ENCODE measurements around the gene YAF2. TPM values are rescaled to one million over a fixed set of nuclear protein-coding genes. Genes with fewer than 3 reads are reported as not detected.
"Not testable (repeated sequence)": the region's sequence is repeated elsewhere in the genome, so short reads cannot be mapped to it uniquely, and the experiment has no call there.

The YAF2 gene
- total RNA-seq, 1 donor from 2014 or later, result 35.4 TPM

GRCh38 chr12:42237052-42237852 is 796 bp downstream of the YAF2 start:
- H3K27ac Mint-ChIP-seq (ENCODE audit: unreplicated experiment), result peak overlapping the region; percentile 91
- H3K4me3 Mint-ChIP-seq (ENCODE audit: unreplicated experiment), result peak overlapping the region; percentile 94
- peaks cover 34% of the 10 kb centered on the region for H3K4me1 Mint-ChIP-seq (ENCODE audit: low read depth)
- DNase-seq (ENCODE audit: low spot score), result peak; percentile 94
- no peaks in the 10 kb centered on the region for H3K27me3 Mint-ChIP-seq (ENCODE audit: low read depth)
- H3K36me3 Mint-ChIP-seq (ENCODE audit: low read depth), result peaks cover 1% of the 10 kb centered on the region
- peak; percentile 76 for TF ChIP-seq CTCF (IDR thresholded peaks at IDR 0.05)
- no peaks in the 10 kb centered on the region for H3K9me3 Mint-ChIP-seq (ENCODE audit: low read depth)

- Mint-ChIP-seq H3K36me3 (ENCODE audit: low read depth) (peaks cover 1% of the 10 kb centered on the region), H3K4me1 (ENCODE audit: low read depth) (peaks cover 34% of the 10 kb centered on the region), H3K27ac (ENCODE audit: unreplicated experiment) (peak overlapping the region; percentile 88), H3K4me3 (ENCODE audit: unreplicated experiment) (peak overlapping the region; percentile 65), H3K9me3 (ENCODE audit: low read depth) (no peaks in the 10 kb centered on the region), H3K27me3 (ENCODE audit: low read depth) (no peaks in the 10 kb centered on the region)
- TF ChIP-seq CTCF (IDR thresholded peaks at IDR 0.05), result no peak
- DNase-seq (ENCODE audit: low spot score), result no peak
Measured at GRCh38 chr12:42236017-42236416, 2.0 kb downstream of the YAF2 start.

GRCh38 chr12:42235426-42235825 is 2.6 kb downstream of the YAF2 start:
- peaks cover 37% of the 10 kb centered on the region for H3K4me1 Mint-ChIP-seq (ENCODE audit: low read depth)
- H3K27ac Mint-ChIP-seq (ENCODE audit: unreplicated experiment), result peak overlapping the region; percentile 88
- H3K4me3 Mint-ChIP-seq (ENCODE audit: unreplicated experiment), result peak overlapping the region; percentile 65
- DNase-seq (ENCODE audit: low spot score), result no peak
- no peaks in the 10 kb centered on the region for H3K27me3 Mint-ChIP-seq (ENCODE audit: low read depth)
- H3K9me3 Mint-ChIP-seq (ENCODE audit: low read depth), result no peaks in the 10 kb centered on the region
- H3K36me3 Mint-ChIP-seq (ENCODE audit: low read depth), result peaks cover 1% of the 10 kb centered on the region
- TF ChIP-seq CTCF (IDR thresholded peaks at IDR 0.05), result no peak

- H3K4me1 Mint-ChIP-seq (ENCODE audit: low read depth), result peaks cover 41% of the 10 kb centered on the region
- no peak for DNase-seq (ENCODE audit: low spot score)
- no peaks in the 10 kb centered on the region for H3K27me3 Mint-ChIP-seq (ENCODE audit: low read depth)
- no peak overlapping the region for H3K4me3 Mint-ChIP-seq (ENCODE audit: unreplicated experiment)
- H3K36me3 Mint-ChIP-seq (ENCODE audit: low read depth), result peaks cover 1% of the 10 kb centered on the region
- H3K27ac Mint-ChIP-seq (ENCODE audit: unreplicated experiment), result peak overlapping the region; percentile 88
- no peak for TF ChIP-seq CTCF (IDR thresholded peaks at IDR 0.05)
- no peaks in the 10 kb centered on the region for H3K9me3 Mint-ChIP-seq (ENCODE audit: low read depth)
Measured at GRCh38 chr12:42234970-42235369, 3.1 kb downstream of the YAF2 start.

GRCh38 chr12:42227525-42227924 is 10.5 kb downstream of the YAF2 start:
- H3K27me3 Mint-ChIP-seq (ENCODE audit: low read depth); H3K27ac Mint-ChIP-seq (ENCODE audit: unreplicated experiment); DNase-seq (ENCODE audit: low spot score); H3K4me3 Mint-ChIP-seq (ENCODE audit: unreplicated experiment); H3K9me3 Mint-ChIP-seq (ENCODE audit: low read depth); H3K4me1 Mint-ChIP-seq (ENCODE audit: low read depth): not testable (repeated sequence)
- peaks cover 11% of the 10 kb centered on the region for H3K36me3 Mint-ChIP-seq (ENCODE audit: low read depth)

- H3K36me3 Mint-ChIP-seq (ENCODE audit: low read depth), result peaks cover 11% of the 10 kb centered on the region
- H3K4me1 Mint-ChIP-seq (ENCODE audit: low read depth); DNase-seq (ENCODE audit: low spot score); H3K4me3 Mint-ChIP-seq (ENCODE audit: unreplicated experiment); H3K27me3 Mint-ChIP-seq (ENCODE audit: low read depth); H3K9me3 Mint-ChIP-seq (ENCODE audit: low read depth); H3K27ac Mint-ChIP-seq (ENCODE audit: unreplicated experiment): not testable (repeated sequence)
Measured at GRCh38 chr12:42224501-42224900, 13.5 kb downstream of the YAF2 start.
